ENCODE data around the gene MAMSTR.
A peak's percentile ranks its signal among the peaks of the same experiment; 100 is the strongest.
"Not testable (repeated sequence)": the region's sequence is repeated elsewhere in the genome, so short reads cannot be mapped to it uniquely, and the experiment has no call there.

The MAMSTR gene

DNA sequence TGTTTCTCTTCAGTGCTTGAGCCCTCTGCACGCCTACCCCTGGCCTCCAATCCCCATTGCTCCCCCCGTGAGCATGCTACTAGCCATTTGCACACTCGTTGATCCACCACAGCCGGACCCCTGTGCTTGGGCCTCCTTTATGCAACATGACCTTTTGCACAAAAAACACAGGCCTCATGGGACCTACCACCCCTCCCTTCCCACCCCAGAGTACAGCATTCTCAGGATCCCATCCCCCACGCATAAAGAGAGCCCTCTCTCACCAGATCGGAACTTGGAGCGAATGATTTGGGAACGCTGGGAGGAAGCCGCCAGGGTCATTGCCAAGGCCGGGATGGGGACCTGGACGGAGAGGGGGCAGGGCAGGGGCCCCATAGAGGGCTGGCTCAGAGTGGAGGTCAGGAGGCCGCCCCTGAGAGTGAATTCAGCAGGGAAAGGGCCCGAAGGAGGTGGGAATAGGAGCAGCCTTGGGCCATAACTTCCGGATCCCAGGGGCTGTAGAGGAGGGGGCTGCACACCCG, 754 bp downstream of the MAMSTR start:
- no peak for DNase-seq (ENCODE audit: low read depth)

DNA sequence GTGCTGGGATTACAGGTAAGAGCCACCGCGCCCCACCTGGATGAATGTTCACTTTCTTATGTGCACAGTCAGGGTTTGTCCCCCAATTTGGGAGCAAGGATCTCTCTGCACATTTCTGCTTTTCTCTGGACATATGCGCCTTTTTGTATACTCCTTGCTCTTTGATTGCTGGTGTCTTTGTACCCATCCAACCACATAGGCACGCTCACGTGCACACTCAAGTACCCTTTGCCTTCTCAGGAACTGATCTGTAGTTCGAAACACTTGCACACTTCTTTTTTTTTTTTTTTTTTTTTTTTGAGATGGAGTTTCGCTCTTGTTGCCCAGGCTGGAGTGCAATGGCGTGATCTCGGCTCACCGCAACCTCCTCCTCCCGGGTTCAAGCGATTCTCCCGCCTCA, 1.4 kb downstream of the MAMSTR start:
- not testable (repeated sequence) for DNase-seq (ENCODE audit: low read depth)

DNA sequence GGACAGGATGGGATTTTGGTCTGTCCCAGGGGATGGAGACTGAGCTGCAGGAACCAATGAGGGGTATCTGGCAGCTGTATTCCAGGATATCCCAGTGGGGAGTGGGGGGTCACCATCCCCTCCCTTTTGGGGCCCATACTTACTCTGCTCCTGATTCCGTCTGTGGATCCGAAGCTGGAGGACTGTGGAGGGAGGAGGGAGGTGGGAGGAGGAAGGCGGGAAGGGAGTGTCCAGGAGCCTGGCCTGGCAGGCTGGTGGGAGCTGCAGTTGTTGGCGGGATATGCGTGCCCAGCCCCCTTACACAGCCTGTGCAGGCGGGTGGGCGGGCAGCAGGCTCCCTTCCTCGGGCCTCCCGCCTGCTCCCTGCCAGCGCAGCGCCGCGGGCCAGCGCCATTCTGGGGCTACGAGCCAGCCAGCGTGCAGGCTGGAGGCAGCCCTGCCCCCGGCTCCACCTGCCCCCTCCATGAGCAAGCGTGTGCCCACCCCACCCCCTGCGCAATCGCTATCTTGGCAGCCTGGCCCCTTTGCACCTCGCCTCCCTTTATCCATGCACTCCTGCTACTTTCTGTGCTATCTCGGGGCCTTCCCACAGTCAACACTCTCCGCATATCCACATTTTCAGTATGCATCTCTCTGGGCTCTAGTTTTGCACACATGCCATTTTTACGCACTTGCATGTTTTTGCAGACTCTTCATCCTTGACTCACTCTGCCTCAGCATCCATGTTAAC, 2.8 kb downstream of the MAMSTR start:
- no peak for DNase-seq (ENCODE audit: low read depth)

DNA sequence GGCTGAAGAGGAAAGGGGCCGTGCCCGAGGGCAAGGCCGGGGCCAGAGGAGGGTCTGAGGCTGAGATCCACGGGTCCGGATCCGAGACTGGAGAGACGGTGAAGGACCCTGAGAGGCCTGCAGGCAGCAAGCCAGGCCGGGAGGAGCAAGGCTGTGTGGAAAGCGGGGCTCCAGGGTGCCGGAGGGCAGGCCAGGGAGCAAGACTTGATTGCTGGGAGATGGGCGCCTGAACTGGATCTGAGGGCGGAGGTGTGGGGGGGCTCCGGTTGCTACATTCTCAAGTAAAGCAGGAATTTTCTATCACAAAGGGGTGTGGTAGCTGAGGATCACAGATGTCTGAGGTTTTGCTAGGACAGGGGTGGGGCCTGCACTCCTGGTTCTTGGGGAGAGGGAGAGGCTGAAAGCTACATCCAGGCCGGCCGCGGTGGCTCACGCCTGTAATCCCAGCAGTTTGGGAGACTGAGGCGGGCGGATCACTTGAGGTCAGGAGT, 3.8 kb downstream of the MAMSTR start:
- DNase-seq (ENCODE audit: low read depth), result no peak

DNA sequence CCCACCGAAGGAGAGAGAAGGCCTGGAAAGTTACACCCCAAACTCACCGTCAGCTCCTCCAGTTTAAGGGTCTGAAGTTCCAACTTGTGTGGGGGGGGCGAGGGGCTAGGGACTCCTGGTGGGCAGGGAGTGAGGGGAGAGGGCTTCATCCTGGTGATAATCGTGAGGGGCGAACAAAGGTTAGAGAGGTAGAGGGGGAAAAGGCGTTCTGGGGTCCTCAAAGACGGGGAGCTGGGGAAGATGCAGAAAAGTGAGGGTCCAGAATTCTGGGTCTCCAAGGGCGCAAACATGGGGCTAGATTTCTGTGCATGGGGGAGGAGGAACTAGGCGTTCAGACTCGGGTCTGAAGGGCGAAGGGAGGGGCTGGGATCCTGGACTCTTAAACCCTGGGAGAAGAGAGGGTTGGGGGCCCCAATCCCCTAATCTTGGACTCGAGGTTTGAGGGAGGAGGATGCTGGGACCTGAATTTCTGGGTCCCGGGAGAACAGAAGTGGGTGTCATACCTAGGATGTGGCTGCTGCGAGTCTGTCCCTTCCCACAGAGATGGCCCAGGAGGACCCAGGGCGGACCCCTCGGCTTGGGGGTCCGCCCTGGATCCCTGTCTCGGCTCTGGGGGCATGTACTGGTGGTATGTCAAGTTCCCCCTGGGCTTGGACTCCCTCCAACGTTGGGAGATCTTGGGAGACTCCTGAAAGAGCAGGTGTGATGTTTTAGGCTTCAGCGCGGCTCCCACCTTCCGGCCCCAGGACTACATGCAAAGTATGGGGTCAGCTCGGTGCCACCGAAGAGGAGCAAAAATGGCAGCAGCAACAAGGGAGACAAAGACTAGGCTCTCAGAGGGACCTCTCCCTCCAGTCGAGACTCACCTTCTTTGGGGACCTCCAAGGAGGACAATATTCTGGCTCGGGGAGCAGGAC, 4.5 kb downstream of the MAMSTR start:
- no peak for DNase-seq (ENCODE audit: low read depth)

DNA sequence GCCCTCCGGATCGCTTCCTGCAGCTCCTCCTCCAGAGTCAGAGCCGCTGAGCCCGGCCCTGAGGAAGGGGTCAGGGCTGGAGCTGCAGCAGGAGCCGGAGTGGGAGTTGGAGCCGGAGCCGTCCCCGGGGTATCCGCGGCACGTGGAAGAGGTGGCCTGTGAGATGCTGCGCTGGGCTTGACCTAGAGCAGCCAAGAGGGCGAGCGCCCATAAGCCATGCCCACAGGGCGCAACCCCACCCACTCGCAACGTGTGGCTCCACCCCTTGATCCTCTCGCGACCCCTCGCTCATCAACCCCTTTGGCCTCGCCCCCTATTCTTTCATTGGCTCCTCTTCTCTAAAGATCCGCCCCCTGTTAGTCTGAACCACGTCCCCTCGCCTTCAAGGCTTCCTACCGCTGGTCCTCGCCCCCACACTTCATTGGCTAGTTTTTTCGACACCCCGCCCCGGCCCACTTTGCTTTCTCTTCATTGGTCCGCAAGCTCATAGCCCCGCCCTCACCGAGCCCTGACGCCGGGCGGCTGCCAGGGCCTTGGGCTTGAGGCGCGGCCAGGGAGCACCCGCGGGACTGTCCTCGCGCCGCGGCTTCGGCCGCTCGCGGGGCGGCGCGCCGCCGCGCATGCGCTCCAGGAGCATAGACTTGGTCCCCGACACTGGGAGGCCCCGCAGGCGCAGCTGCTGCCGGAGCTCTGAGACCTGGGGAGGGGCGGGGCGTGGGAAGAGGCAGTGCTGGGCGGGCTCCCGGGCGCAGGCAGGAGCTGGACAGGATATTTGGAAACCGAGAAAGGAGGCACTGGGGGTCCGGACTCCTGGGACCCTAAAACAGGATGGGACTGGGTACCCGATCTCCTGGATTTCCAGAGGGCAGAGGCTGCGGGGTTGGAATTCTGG, 5.4 kb downstream of the MAMSTR start:
- DNase-seq (ENCODE audit: low read depth), result peak; percentile 97

DNA sequence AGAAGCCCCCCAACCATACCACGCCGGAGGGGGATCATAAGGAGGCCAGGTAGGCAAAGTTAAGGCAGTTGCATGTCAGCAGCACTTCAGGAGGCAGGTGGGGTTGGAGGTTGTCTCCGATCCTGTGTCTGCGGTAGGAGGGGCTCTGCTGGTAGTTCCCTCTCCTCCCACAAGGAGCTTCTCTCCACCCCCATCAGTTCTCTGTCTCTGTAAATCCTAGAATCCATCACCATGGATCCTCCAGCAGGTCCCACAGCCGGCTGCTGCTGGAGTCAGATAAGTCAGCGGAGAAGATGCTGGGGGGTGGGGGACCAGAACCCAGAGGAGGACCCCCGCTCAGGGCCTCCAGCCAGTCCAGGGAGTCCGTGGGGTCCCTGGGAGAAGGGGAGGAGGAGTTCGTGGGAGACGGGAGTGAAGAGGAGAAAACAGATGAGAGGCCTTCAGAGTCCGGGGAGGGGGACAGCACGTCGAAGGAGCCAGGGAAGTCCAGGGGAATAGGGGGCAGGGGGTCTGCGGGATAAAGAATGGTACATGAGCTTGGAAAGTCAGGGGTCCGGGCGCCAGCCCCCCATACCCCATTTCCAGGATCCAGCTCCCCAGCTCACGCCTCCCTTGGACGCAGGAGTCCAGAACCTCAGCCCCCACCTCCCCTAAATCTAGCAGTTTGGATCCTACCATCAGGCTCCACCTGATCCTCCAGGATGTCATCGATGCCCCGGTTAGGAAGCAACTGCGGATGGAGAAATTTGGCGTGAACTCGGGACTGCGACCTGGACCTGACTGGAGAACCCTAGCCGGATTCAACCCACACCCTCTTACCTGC, 6.3 kb downstream of the MAMSTR start:
- no peak for DNase-seq (ENCODE audit: low read depth)

DNA sequence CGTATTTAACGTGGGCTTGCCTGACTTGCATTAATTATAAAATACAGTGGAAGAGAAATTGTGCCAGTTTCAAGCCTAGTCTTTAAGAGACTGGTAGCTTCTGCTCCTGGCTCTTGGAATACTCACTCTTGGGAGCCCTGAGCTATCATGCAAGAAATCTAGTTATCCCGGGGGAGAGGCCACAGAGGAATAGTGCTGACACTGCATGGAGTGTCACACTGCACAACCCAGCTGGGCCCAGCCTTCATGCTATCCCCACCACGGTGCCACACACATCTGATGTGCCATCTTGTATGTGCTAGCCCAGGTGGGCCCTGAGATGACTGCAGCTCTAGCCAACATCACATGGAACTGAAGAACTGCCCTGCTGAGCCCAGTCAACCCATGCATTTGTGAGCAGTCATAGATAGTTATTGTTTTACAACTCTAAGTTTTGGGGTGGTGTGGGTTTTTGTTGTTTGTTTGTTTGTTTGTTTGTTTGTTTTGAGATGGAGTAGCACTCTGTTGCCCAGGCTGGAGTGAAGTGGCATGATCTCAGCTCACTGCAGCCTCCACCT, 8.3 kb downstream of the MAMSTR start:
- DNase-seq (ENCODE audit: low read depth), result no peak

DNA sequence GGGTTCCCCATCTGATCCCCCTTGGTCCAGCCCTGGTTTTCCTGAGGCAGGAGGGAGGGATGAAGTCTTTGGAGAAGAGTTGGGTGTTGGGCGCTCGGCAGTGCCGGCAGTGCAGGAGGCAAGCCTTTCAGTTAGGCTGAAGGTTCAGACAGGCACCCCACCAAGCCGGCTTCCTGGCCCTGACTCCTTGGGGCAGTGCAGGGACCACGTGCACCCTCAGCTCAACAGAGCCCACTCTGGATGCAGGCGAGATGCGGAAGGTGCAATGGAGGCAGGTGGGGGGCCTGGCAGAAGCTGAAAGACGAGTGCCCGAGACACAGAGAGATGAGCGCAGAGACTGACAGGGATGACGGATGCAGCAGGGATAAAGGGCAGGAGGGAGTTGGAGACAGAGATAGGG, 11.1 kb downstream of the MAMSTR start:
- no peak for DNase-seq (ENCODE audit: low read depth)

DNA sequence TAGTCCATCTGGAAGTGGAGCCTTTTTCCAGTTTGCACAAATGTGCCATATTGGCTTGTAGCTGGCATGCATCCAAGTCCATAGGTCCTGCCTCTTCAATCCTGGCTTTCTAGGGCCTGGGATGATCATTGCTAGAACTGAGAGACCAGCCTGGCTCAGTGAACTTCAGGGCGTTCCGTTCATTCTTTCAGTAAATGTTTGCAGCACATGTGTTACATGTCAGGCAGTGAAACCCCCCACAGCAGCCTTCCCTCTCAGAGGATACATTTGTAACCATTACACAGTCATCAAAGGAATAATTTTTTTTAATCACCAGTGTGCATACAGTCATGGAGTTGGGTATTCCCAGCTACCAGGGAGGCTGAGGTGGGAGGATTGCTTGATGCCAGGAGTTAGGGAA, 14.1 kb downstream of the MAMSTR start:
- DNase-seq (ENCODE audit: low read depth), result no peak

DNA sequence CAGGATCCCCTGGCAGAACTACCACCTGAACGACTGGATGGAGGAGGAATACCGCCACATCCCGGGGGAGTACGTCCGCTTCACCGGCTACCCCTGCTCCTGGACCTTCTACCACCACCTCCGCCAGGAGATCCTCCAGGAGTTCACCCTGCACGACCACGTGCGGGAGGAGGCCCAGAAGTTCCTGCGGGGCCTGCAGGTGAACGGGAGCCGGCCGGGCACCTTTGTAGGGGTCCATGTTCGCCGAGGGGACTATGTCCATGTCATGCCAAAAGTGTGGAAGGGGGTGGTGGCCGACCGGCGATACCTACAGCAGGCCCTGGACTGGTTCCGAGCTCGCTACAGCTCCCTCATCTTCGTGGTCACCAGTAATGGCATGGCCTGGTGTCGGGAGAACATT, 16.2 kb downstream of the MAMSTR start:
- DNase-seq (ENCODE audit: low read depth), result no peak

DNA sequence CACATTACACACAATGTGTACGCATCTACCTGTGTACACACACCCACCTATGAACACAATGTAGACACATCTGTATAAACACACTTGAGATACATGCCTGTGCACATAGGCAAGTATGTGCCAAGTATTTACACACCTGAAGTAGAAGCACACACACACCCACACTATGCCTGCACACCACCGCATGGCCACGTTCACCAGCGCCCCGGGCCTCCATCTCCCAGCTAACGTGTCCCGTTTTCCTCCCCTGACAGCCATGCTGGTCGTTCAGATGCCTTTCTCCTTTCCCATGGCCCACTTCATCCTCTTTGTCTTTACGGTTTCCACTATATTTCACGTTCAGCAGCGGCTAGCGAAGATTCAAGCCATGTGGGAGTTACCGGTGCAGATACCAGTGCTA, 16.8 kb downstream of the MAMSTR start:
- DNase-seq (ENCODE audit: low read depth), result no peak

DNA sequence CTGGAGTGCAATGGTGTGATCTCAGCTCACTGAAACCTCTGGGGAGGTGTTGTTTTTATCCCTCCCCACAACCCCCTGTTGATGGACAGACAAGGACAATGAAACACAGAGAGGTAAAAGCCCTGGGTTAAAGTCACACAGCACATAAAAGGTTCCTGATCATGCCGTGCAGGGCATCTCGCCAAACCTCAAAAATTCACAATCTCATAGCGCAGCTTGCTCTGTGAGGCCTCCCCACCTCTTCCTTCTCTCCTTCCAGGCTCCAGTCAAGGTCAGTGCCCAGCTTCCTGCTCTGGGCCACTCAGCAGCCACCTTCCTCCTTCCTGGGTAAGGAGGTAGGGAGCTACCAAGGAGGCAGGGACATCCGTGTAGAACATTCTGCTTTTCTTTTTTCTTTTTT, 21.5 kb downstream of the MAMSTR start:
- peak; percentile 39 for DNase-seq (ENCODE audit: low read depth)

DNA sequence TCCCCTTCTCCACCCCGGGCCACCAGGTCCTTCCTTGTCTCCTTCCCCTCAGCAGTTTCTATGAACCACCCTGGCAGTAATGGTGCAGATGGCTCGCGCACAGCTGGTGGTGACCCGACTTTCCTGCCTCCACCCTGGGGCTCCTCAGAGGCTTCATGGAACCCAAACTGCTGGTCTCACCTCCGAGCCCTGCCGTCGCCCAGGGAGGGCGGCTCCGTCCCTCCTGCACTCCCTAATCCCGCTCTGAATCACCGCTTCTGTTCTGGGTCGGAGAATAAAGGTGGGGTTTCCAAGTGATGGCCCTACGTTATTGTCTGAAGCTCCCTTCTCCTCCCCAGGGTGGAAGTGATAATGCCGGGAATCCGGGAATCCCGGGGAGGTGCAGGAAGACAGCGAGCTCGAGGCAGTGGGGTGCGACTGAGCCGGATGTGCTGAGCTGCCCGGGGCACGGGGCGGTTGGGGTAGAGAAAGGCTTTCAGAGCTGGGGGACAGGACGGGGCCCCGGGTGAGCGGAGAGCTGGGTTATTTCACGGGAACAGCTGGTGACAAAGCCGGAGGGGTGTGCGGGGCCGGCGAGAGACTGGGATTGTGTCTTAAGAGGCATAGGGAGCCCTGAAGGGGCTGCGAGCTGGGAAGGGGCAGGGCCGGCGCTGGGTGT, 23.0 kb downstream of the MAMSTR start:
- DNase-seq (ENCODE audit: low read depth), result no peak

DNA sequence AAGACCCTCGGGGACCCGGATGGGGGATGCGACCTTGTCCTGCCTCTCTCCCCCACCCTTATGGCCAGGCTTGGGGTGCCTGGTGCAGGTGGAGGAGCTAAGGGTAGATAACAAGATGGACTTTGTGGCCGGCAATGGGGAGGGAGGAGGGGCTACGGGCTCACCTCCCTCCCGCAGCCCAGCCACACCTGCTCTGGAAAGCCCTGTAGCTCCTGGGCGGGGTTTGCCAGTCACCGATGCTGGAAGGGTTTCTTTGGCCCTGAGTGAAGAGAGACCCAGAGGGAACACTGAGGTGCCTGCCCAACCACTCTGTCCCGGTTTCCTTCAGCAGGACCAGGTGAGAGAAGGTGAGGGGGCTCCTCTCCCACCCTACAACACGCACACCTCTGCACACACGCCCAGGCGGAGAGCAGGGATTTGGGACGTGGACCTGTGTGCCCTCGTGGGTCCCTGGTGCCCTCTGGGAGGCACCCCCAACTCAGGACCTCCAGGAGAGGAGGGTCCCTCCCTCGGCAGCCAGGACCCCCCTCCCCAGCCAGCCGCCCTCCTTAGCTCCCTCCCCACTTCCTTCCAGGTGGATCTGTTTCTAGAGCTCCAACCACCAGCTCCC, 23.7 kb downstream of the MAMSTR start, which contains the start of gene FUT2:
FUT2 (plus strand) TSS at position 229 of the 610 bp plus-strand sequence. CDS start 6,986 bp downstream, outside the sequence.
- DNase-seq (ENCODE audit: low read depth), result no peak

DNA sequence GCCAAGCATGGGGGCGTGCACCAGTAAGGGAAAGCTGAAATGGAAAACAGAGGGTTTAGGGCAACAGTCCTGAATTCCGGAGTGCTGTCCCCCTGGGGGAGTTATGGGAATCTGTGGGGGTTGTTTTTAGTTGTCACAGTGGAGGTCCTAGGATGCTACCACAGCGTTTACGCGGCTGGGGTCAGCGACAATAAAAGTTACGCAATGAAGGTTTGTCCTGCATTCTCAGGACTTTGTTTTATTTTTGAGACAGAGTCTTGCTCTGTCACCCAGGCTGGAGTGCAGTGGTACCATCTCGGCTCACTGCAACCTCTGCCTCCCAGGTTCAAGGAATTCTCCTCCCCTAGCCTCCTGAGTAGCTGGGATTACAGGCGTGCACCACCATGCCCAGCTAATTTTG, 25.9 kb downstream of the MAMSTR start:
- not testable (repeated sequence) for DNase-seq (ENCODE audit: low read depth)

DNA sequence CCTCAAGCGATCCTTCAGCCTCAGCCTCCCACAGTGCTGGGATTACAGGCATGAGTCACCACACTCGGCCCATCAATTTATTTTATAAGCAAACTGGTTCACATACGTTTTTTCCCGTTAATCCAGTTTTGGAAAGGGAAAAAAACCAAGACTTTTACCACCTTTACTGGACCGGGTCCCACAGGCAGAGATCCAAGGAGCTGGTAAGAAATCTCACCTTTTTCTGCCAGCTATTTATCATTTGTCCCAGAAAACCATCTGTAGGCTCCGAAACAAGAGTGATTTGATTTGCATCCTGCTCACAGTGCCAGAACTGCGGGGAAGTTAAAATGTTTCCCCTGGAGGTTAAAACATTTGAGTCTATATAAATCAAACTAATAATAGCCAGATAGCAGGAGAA, 30.1 kb downstream of the MAMSTR start:
- no peak for DNase-seq (ENCODE audit: low read depth)

DNA sequence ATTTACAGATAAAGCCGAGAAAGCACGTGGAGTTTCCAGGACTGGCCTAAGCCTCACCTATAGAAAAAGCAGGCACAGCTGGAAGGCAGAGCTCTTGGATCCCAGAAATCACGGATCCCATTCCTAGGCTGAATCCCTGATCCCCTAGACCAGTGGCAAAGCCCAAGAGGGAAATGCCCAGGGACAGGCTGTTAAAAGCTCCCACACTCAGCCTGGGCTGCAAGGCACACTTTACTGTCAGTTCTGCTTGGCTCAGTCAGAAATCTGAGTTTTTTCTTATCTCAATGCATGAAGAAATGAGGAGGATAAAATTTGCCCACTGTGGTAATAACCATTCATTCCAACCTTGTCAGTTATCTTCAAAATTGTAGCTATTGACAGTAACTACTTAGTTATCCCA, 31.7 kb downstream of the MAMSTR start:
- no peak for DNase-seq (ENCODE audit: low read depth)

DNA sequence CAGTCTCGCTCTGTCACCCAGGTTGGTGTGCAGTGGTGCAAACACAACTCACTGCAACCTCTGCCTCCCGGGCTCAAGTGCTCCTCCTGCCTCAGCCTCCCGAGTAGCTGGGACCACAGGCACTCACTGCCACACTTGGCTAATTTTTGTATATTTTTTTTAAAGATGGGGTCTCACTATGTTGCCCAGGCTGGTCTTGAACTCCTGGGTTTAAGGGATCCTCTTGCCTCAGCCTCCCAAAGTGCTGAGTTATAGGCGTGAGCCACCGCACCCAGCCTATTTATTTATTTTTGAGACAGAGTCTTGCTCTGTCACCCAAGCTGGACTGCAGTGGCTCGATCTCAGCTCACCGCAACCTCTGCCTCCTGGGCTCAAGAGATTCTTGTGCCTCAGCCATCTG, 32.9 kb downstream of the MAMSTR start:
- not testable (repeated sequence) for DNase-seq (ENCODE audit: low read depth)

DNA sequence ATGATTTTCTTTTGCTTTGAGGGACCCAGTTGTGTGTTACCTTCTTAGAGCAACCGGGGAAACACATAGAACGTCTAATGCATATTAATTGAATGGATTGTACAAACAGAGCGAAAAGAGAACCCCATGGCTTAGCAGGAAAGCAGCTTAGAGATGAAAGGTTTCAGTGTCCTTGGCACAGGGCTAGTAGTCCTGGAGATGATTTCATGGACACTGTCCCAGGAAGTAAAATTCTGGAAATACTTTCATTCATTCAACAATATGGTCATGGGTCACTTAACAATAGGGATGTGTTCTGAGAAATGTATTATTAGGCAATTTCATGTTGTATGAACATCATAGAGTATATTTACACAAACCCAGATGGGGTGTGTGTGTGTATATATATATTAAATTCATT, 33.4 kb downstream of the MAMSTR start:
- no peak for DNase-seq (ENCODE audit: low read depth)

Data from GM04503 (cell line).